NCI-H2196 (cell line): ENCODE results near the gene ETDC.
A peak's percentile ranks its signal among the peaks of the same experiment; 100 is the strongest.

Experiments used
- DNase-seq: peaks from one replicate; lab custom pipeline; 2025; ENCODE audit not compliant: unreplicated experiment; lab: John Stamatoyannopoulos, UW

The ETDC gene

DNA sequence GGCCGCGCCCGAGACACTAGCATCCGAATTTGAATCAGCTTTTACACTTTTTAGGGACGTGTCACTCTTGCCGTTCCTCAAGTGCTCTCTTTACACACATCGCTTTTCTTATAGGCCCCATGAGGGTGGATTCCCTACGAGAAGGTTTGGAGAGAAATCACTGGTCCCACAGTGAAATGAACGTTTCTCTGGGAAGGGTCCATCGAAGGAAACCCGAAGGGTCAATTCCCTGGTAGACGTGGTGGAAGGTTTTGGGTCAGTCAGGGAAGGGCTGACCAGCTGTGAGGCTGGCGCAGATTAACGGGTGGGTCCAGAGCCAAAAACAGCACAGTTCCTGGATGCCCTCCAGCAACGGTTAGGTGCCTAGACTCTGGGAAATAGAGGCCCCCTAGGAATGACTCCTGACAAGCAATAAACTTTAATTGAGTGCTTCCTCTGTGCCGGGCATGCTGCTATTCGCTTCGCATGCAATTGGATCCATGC, 35.9 kb downstream of the ETDC start:
- DNase-seq, result peak; percentile 40

DNA sequence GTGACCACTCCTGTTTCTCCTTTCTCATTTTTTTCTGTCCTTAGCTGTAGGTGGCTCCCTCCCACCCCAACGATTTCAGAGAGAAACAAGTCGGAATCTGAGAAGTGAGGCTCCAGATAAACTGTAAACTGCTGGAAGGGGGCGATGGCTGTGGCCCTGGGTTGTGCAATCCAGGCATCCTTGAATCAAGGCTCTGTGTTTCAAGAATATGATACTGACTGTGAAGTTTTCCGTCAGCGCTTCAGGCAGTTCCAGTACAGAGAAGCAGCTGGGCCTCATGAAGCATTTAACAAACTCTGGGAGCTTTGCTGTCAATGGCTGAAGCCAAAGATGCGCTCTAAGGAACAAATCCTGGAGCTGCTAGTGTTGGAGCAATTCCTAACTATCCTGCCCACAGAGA, 37.7 kb downstream of the ETDC start:
- no peak for DNase-seq

DNA sequence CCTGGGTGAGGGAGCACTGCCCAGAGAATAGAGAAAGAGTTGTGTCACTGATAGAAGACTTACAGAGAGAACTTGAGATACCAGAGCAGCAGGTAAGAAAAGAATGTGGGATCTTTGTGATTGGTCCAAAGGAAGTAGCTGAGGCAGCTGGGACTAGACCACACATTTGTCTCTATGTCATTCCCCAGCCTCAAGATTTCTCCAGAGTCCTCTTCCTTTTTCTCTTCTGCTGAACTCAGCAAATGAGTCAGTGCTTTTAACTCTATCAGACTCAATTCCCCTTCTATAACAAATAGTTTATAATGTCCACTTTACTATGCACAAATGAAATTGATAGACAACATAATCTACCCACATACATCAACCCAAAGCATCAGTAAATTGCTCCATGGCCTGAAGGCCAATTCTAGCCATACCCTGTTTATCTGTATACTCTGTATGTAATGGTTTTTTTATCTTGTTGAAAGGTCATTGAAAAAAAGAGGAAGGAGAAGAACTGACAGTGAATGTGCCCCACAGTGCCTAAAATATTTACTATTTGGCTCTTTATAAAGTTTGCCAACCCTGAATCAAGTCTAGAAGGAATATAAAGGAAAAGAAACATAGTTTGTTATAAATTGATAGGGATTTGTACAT, 38.2 kb downstream of the ETDC start:
- DNase-seq, result no peak

DNA sequence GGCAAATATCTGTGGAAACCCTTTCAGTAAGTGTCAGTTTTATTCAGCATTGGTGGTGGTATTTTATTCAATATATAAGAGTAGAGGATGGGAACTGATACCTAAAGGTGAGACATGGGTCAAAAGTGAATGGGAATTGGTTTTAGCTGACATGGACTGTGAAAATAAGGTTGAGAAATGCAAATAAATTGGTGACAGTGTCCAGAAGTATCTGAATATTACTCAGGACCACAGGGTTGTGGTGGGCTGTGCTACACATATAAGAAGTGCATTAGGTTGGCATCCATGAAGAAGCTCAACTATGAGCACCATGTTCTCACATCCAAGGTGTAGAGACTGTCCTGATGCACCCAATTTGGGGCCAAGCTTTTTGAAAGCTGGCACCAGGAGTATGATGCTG, 45.0 kb downstream of the ETDC start:
- no peak for DNase-seq
